HepG2 (cell line): ENCODE data around the gene ZNF282. TPM values are rescaled to one million over a fixed set of nuclear protein-coding genes. Genes with fewer than 3 reads are reported as not detected.

ENCODE experiments used
- AFF4 ChIP-seq: sonication (generic); formaldehyde crosslinking; IDR thresholded peaks from 2 replicates; pipeline ENCODE4 v1.4.0; 2020; ENCODE audit warnings: missing genetic modification reagents
- CEBPB ChIP-seq: IDR thresholded peaks from 2 replicates; pipeline ENCODE4 v1.6.1; 2011; ENCODE audit warnings: low read depth, low read length, improper control_type of control experiment, borderline replicate concordance
- GATAD1 ChIP-seq: IDR thresholded peaks from 2 replicates; pipeline ENCODE4 v1.6.1; 2016; ENCODE audit warnings: missing genetic modification reagents, missing compliant biosample characterization
- GFI1 ChIP-seq: sonication (generic); formaldehyde crosslinking; IDR thresholded peaks from 2 replicates; pipeline ENCODE4 v1.5.0; 2020; ENCODE audit warnings: missing genetic modification reagents, mild to moderate bottlenecking, borderline replicate concordance
- MYNN ChIP-seq: sonication (generic); formaldehyde crosslinking; IDR thresholded peaks from 2 replicates; pipeline ENCODE4 v1.4.0; 2020; ENCODE audit warnings: mild to moderate bottlenecking, low read depth, missing genetic modification reagents
- RBM22 ChIP-seq: fragments of 200-400 bp; formaldehyde crosslinking; optimal IDR thresholded peaks from 2 replicates; pipeline ENCODE3; 2017; ENCODE audit warnings: mild to moderate bottlenecking, low read length, moderate library complexity
- SP140L ChIP-seq: sonication (generic); formaldehyde crosslinking; IDR thresholded peaks from 2 replicates; pipeline ENCODE4 v1.4.0; 2020; ENCODE audit warnings: missing genetic modification reagents, borderline replicate concordance
- ZBTB10 ChIP-seq: sonication (generic); formaldehyde crosslinking; IDR thresholded peaks from 2 replicates; pipeline ENCODE4 v1.4.0; 2020; ENCODE audit warnings: missing genetic modification reagents, borderline replicate concordance
- ZBTB21 ChIP-seq: sonication (generic); formaldehyde crosslinking; IDR thresholded peaks from 2 replicates; pipeline ENCODE4 v1.4.0; 2020; ENCODE audit warnings: missing genetic modification reagents
- ZBTB7A ChIP-seq: sonication (generic); formaldehyde crosslinking; IDR thresholded peaks from 2 replicates; pipeline ENCODE4 v1.8.0; 2022; ENCODE audit warnings: mild to moderate bottlenecking, missing genetic modification reagents
- ZNF232 ChIP-seq: sonication (generic); formaldehyde crosslinking; IDR thresholded peaks from 2 replicates; pipeline ENCODE4 v1.4.0; 2020; ENCODE audit warnings: missing genetic modification reagents, borderline replicate concordance
- ZNF337 ChIP-seq: sonication (generic); formaldehyde crosslinking; IDR thresholded peaks from 2 replicates; pipeline ENCODE4 v1.5.1; 2020; ENCODE audit warnings: missing genetic modification reagents, low read depth, mild to moderate bottlenecking, borderline replicate concordance
- ZNF646 ChIP-seq: sonication (generic); formaldehyde crosslinking; IDR thresholded peaks from 2 replicates; pipeline ENCODE4 v1.9.0; 2021; ENCODE audit warnings: mild to moderate bottlenecking, missing genetic modification reagents
- ZNF891 ChIP-seq: sonication (generic); formaldehyde crosslinking; IDR thresholded peaks from 2 replicates; pipeline ENCODE4 v1.5.0; 2020; ENCODE audit warnings: mild to moderate bottlenecking, missing genetic modification reagents
- polyA plus RNA-seq, 8 experiments: library from polyadenylated mRNA; depleted of rRNA in 3 of 8; stranded (reverse) in 7 of 8; unstranded in 1 of 8; fragments of >200 nt; fragmentation: Illumina TruSeq in 4 of 8; extraction: Trizol in 4 of 8; gene quantifications; 2 replicates each; pipeline versions ENCODE4 v1.2.1 to v1.2.3, GENCODE V29; 2011 to 2016; ENCODE audit warnings: low read depth in 4 of 8, missing spikeins in 1 of 8, mixed read lengths in 1 of 8; ENCODE audit not compliant: insufficient read depth in 1 of 8
- total RNA-seq, 5 experiments: library from RNA; depleted of rRNA; stranded (reverse); fragments of >200 nt; fragmentation: Illumina TruSeq; extraction: Trizol; gene quantifications; 2 replicates each; pipeline ENCODE4 v1.2.3, GENCODE V29; 2016; ENCODE audit warnings: low read depth in 1 of 5

ZNF282 gene
- total and polyA plus RNA-seq, 2 of the 13 experiments (the other 11 are each of a cell fraction or from before 2014, with no cell fraction given) = 9.1 to 20.9 TPM

- TF ChIP-seq ZNF646 (CRISPR knock-in tag) (no peak), CEBPB (no peak), ZBTB10 (CRISPR knock-in tag) (peak; percentile 93; the same call in 1 of the 2 replicates), ZNF337 (no peak), GATAD1 (CRISPR knock-in tag) (peak; percentile 92), ZNF232 (CRISPR knock-in tag) (peak; percentile 81; the same call in 1 of the 2 replicates), ZNF891 (CRISPR knock-in tag) (peak; percentile 93), ZBTB21 (CRISPR knock-in tag) (no peak), SP140L (CRISPR knock-in tag) (no peak), AFF4 (CRISPR knock-in tag) (no peak), GFI1 (CRISPR knock-in tag) (0 out of 2 replicates have a peak, but pooled peaks have one; percentile 65), ZBTB7A (CRISPR knock-in tag) (no peak), RBM22 (peak; percentile 31), MYNN (CRISPR knock-in tag) (peak; percentile 53; the same call in 1 of the 2 replicates)
Observed at GRCh38 chr7:149195180-149196150, at the start of gene ZNF282 (continued).
